Measurements from ENCODE around the gene LHB.
A peak's percentile ranks its signal among the peaks of the same experiment; 100 is the strongest.

LHB gene

DNA sequence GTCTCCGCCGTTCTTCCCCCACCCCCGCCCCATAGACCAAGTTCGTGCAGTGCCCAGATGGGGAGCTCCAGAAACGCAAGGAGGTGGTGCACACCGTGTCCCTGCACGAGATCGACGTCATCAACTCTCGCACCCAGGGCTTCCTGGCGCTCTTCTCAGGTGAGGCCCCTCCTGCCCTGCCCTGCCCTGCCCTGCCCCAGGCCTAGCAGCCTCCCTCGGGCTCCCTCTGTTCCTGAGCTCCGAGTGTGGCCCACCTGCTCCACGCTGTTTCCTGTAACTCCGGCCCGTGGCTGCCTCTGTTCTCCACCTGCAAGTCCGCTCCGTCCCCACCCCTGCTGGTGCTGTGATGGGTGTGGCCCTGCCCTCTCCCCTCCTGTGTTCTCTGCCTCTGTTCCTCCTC is 6.4 kb downstream of the LHB start:
- no peak for DNase-seq (ENCODE audit: low read depth in 2 of 2)

DNA sequence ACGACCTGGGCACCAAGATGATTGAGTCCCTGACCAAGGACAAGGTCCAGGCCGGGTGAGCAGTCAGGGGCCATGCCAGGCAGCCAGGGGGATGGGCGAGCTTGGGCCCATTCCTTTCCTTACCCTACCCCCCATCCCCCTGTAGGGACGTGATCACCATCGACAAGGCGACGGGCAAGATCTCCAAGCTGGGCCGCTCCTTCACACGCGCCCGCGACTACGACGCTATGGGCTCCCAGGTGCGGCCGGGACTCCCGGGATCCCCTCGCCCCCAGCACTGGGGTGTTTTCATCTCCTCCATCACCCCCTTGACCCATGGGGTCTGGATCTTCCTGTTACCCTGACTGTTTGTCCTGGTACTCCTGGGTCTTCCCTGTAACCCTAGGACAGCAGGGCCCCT is 7.1 kb downstream of the LHB start:
- DNase-seq (ENCODE audit: low read depth in 2 of 2): no peak

DNA sequence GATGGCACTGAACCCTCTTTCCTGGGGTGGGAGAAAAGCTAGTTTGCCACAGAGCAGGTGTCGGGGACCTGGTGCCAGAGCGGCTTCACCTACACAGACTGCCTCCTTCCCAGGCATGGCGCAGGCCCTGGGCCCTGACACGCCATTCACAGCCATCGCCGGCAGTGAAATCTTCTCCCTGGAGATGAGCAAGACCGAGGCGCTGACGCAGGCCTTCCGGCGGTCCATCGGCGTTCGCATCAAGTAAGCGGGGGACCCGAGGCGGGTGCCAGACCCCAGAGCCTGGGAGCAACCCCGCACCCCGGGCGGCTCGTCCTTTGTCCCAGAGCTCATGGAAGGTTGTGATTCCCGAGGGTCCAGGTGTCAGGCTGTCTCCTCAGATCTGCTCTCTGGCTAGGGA is 10.0 kb downstream of the LHB start:
- DNase-seq (ENCODE audit: low read depth in 2 of 2): no peak

DNA sequence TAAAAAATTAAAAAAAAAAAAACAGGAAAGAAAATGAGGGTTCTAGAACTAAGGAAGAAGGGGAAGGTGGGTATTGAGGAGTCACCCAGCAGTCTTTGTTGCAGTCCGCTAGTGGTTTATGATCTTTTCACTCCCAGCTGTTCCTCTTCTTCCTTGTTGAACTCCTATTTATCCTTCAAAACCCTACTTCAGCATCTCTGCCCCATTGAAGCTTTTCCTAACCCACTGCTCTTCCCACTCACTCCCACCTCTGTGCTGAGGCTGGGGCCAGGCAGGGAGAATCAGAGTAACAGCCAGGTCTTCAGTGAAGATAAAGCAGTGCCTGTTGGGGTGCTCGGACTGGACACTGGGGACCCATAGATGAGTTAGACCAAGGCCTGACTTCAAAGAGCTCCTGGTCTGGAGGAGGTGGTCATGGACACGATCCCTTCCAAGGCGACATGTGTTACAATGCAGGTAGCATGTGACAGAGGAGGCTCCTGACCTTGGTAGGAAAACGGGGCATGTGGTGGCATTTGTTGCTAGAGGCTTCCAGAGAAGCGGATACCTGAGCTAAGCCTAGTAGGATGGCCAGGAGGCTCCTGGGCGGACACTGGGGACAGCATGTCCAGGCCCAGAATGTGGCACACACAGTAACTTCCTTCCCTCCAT is 11.8 kb downstream of the LHB start:
- DNase-seq (ENCODE audit: low read depth in 2 of 2): no peak

DNA sequence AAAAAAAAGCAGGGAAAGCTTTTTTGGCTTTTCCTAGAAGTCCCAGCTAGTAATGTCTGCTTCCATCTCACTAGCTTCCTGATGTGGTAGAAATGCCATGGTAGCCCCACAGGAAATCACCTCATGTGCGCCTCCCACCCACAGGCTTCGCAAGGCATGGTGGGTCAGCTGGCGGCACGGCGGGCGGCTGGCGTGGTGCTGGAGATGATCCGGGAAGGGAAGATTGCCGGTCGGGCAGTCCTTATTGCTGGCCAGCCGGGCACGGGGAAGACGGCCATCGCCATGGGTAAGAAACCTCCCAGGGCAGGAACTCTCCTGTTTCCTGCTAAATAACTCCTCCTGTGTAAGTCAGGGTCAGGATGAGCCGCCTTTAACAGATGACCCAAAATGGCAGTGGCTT is 12.8 kb downstream of the LHB start:
- DNase-seq (ENCODE audit: low read depth in 2 of 2): no peak

DNA sequence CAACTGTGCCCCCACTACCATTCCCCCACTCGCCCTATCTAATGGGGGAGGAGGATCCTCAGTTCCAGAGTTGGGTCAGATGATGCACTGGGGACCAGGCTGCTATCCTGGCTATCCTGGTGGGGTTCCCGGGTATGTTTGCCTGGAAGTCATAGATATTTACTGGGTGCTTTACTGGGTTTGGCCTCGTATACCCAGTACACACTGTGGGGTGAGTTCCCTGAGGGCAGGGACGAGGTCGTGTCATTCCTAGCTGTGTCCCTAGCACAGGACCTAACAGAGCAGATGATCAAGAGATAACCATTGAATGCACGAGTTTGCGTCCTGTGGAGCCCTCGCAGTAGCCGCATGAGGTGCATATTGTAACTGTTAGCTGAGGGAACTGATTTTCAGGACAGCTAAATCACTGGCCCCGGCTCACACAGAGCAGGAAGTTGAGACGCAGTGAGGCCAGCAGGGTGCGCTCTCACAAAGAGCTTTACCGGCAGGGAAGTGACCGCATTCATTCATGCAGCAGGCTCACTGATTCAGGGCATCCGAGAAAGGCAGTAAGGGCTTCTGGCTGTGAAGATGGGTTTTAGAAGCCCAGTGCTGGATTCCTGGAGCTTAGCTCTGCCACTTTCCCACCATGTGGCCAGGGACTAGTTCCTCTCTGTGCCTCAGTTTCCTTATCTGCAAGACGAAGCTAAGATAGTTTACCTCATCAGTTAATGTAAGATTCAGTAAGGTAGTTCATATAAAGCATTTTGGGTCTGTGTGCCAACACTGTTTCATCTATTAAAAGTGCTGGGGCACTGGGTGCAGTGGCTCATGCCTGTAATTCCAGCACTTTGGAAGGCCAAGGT is 17.2 kb downstream of the LHB start:
- peak; percentile 47 to 62 for DNase-seq (ENCODE audit: low read depth in 2 of 2)

DNA sequence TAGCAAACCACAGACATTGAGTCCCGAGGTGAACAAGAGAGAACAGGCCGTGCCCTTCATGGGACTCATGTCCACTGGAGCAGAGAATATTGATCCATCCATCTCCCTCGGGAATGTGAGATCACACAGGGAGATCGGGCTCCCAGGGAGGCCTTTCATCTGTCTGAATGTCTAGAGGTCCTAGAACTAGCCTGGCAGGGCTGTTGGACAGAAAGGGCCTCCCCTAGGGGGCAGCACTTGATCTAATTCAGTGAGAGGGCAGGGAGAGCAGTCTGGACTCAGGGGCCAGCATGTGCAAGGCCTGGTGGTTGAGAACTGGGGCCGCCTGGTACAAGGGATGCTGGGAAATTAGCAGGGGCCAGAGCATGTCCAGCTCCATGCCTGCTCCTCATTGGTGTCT is 18.9 kb downstream of the LHB start:
- DNase-seq (ENCODE audit: low read depth in 2 of 2): no peak

DNA sequence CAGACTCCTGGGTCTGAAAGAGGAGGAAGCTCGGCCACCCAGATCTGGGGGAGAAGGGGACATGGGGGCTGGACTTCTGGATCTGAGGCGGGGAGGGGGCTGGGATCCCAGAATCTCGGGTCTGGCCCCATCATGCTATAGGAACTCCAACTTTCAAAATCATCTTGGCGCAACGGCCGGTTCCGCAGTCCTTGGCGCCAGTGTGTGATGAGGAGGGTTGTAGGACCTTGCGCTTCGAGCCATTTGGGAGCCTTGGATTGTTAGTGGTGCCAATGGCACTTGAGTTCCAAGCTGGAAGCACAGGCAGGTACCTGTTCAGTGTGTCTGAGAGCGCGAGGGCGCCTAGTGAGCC is 22.9 kb downstream of the LHB start:
- DNase-seq (ENCODE audit: low read depth in 2 of 2): no peak

DNA sequence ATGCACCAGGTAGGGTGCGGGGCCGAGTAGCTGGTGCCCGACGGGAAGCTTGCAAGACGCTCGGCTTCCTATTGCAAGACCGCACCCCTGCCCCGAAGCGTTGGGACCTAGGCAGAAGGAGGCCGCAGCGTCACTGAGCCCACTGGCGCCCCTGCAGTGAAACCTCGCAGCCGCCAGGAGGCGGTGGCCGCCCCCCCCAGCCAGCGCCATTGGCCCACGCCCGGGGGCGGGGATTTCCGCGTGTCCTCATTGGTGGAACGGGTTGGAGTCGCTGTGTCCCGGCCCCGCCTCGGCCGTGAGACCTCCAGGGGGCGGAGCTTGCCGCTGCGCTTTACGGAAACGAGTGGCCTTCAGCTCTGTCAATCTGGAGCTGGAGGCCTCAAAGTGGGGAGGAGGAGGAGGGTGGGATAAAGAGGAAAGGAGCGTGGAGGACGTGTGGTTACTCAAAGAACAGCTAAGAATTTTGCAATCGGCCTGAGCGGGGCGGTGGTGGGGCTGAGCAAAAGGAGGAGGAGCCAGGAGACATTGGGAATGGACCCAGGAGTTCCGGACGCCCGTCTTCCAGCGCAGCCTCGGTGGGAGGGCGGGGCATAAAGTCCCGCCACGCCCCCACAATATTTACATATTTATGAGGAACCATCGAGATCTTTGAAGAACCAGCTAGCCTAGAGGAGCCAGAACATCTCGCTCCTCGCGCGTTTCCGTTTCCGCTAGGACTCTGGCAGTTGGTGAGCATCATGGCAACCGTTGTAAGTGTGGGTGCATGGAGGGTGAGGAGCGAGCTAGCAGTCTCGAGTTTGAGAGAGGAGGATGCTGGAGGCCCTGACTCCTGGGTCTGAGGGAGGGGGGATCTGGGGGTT is 23.5 kb downstream of the LHB start, which contains the start of the genes GYS1 and RUVBL2:
GYS1 (minus strand) TSS at position 135 of the 860 bp plus-strand sequence. CDS start 197 bp downstream, outside the sequence.
RUVBL2 (plus strand) TSS at position 713 of the 860 bp plus-strand sequence; CDS start at position 738, 25 bp downstream.
- peak; percentile 98 to 99 for DNase-seq (ENCODE audit: low read depth in 2 of 2)

DNA sequence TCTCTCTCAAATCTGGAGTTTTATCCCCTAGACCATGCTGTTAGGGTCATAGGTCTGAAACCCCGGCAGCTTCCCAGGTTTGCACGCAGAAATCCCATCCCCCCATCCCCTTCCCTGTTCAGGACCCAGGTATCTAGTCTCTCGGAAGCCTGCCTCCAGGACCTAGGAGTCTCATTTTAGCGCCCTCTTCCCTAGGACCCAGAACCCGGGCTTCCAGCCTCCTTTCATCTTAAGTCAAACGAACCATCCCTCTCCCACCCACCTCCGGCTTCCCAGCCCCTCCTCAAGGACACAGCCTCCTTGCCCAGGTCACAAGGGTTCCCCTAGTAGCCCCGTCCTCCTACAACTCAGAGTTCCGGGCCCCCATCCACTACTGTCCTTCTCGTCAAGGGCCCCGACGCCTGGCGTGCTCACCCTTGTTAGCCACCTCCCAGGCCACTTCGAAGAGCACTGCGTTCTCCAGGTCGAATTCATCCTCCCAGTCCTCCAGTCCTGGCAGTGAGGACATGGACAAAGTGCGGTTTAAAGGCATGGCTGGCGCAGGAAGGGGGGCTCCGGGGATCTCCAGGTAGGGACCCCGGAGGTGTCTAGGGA is 24.2 kb downstream of the LHB start:
- no peak for DNase-seq (ENCODE audit: low read depth in 2 of 2)

DNA sequence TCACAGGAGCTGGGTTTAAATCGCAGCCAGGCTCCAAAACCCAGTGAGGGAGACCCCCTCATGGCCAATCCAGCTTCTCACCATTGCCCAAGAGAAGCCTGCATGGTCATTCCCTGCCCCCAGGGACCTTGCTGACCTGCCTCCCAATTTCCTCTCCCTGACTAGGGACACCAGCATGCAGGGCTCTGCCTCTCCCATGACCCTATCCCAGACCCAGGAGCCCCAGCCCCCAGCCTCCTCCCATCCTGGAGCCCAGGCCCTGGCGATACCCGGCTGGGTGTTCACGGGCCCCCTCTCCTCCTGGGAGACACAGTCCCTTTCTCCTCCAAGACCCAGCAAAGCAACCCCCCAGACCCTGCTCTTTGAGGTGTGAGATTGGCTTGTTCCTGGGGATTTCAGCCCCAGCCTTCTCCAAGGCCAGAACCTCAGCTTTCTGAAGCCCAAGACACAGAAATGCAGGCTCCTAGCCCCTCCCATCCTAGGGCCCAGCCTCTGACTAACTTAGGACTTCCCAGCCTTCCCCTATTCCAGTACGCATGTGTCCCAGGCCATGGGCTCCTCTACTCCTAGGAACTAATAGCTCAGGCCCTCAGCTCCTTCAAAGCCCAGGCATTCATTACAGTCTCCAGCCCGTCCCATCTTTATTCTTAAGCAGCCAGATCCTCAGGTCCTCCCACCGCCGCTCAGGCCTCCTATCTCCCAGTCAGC is 24.9 kb downstream of the LHB start:
- no peak for DNase-seq (ENCODE audit: low read depth in 2 of 2)

DNA sequence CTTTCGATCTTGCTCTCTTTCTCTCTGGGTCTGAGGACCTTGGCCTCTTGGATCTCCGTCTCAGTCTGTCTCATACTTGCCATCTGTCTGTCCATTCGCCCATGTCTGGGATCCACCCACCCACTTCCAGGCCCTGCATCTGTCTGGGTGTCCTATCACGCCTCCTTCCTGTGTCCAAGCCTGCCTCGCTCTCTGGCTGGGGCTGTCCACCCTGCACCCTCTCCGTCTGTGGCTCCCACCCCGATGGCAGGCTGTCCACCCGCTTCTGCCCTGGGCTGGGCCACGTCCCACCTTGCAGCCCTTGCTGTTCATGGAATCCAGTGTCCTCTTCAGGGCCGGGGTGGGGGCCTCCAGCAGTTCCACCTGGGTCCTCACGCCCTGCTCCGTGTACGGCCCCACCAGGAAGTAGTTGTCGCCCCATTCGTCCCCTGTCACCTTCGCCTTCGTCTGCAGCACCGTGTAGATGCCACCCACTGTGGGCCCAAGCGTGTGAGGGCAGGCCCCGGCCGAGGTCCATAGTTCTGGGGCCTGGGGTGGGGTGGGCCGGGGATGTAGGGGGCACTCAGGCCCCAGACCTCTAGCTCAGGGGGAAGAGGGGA is 25.8 kb downstream of the LHB start:
- no peak for DNase-seq (ENCODE audit: low read depth in 2 of 2)

DNA sequence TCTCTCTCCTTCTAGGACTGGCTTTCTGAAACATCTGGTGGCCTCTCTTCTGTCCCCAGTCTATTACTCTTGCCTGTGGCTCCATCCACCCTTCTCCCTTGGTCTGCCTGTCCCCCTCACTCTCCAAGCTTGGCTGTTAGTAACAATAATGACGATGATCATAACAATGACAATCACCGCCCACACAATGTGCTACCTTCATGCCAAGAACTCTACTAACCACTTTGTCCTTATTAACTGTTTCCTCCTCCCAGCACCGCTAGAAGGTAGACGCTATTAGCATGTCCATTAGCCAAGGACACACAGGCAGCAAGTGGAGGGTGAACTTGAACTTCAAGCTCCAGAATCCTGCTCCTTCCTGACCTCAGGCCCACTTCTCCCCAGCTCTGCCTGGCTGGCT is 26.5 kb downstream of the LHB start:
- DNase-seq (ENCODE audit: low read depth in 2 of 2): no peak

DNA sequence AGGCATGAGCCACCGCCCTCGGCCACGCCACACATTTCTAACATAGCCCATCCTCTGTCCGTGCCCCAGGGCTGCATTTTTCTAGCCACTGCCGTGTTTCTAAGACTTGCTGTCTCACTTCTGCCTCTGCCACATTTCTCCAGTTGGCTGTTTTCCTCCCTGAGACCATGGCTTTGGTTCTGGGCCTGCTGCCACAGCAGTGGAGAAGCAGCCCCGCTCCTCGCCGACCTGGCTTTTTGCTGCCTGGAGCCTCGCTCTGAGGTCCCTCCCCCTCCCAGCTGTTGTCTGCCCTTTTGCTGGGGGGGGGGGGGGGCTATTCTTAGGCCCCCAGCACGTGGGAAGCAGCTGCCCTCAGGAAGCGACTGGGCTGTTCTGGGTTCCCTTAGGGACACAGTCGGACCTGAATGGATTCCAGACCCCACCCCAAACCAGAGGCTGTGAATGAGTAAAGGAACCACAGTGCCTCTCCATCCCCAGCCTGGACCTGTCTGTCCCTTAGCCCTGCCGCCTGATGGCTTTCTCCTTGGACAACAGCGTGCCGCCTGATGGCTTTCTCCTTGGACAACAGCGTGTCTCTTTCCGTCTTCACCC is 27.1 kb downstream of the LHB start:
- DNase-seq (ENCODE audit: low read depth in 2 of 2): no peak

DNA sequence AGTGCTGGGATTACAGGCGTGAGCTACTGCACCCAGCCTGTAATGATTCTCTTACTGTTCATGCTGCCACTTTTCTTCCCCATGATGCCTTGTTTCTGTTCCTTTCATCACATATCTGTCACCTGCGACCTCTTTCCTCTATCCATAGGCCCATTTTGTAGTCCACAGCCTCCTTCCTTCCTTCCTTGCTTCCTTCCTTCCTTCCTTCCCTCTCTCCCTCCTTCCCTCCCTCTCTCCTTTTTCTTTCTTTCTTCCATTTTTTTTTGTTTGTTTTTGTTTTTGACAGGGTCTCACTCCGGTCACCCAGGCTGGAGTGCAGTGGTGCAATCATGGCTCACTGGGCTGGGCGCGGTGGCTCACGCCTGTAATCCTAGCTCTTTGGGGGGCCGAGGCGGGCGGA is 28.0 kb downstream of the LHB start:
- no peak for DNase-seq (ENCODE audit: low read depth in 2 of 2)

DNA sequence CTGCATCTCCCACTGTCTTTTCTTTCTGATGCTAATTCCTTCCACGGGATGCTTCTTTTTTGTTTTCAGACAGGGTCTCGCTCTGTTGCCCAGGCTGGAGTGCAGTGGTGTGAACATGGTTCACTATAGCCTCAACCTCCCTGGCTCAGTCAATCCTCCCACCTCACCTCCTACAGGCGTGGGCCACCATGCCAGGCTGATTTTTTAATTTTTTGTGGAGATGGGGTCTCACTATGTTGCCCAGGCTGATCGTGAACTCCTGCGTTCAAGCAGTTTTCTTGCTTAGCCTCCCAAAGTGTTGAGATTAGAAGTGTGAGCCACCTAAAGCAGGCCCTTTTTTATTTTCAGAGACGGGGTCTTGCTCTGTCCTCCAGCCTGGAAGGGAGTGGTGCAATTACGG is 28.6 kb downstream of the LHB start:
- no peak for DNase-seq (ENCODE audit: low read depth in 2 of 2)

DNA sequence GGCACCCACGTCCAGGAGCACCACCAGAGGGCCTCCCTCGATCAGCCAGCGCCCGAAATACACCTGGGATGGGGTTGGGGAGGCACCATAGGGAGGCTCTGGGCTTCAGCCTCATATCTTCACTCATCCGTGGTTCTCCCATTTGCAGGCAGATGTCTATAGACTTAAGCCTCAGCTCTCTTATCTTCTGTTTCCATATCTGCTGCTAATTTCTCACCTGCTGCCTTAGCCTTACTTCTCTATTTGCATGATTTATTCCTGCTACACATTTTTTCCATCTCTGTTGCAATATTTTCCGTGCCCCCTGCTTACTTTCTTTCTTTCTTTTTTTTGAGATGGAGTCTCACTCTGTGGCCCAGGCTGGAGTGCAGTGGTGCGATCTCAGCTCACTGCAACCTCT is 29.6 kb downstream of the LHB start:
- no peak for DNase-seq (ENCODE audit: low read depth in 2 of 2)

DNA sequence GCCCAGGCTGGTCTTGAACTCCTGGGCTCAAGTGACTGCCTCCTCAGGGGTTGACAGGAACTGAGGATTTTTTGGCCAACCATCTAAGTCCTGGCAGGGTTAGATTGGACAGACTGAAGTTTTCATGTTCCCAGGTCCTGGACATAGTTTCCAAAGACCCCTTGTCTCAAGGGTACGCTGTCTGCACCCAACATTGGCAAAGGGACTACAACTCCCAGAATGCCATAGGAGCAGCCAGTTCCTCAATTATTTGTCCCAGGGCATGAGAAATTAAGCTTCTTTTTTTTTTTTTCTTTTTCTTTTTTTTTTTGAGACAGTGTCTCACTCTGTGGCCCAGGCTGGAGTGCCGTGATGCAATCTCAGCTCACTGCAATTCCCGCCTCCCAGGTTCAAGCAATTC is 30.7 kb downstream of the LHB start:
- DNase-seq (ENCODE audit: low read depth in 2 of 2): no peak

DNA sequence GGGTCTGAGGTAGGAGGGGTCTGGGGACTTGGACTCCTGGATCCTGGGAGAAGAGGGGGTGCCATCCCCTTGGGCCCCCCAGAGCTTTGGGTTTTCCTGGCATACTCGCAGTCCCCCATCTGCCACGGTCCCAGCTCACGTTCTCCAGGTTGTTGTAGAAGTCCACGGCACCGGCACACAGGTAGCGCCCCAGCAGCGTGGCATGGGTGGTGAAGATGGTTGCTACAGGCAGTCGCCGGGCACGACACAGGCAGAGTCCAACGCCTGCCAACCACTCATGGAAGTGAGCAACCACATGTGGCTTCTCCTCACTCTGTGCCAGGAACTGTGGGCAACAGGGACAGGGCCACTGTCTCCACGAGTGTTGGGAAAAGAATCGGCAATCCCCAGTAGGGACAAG is 31.2 kb downstream of the LHB start:
- DNase-seq (ENCODE audit: low read depth in 2 of 2): no peak

DNA sequence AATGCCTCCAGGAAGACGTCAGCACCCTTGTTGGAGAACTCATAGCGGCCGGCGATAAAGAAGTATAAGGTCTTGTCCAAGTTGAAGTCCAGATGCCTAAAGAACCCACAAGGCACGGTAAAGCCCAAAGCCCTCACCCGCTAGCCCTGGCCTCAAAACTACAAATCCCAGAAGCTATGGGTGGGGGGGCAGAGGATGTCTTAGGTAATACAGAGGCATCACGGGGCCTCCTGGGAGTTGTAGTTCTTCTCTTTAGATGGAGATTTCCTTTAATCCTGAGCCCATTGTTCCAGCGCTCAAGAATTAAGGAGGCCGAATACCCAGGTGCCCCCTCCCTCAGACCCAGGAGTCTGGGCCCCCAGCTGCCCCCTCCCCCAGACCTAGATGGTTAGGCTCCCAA is 34.6 kb downstream of the LHB start:
- no peak for DNase-seq (ENCODE audit: low read depth in 2 of 2)

DNA sequence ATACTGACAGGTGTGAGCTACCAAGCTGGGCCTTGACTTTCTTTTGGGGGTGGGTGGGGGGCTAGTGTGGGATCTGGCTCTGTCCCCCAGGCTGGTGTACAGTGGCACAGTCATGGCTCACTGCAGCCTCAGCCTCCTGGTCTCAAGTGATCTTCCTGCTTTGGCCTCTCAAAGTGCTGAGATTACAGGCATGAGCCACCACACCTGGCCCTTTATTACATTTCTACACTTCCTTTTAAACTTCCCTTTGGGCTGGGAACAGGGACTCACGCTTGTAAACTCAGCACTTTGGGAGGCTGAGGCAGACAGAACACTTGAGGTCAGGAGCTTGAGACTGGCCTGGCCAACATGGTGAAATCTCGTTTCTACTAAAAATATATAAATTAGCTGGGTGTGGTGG is 39.8 kb downstream of the LHB start:
- no peak for DNase-seq (ENCODE audit: low read depth in 2 of 2)
